ENCODE data around the gene SLC22A23. TPM values are rescaled to one million over a fixed set of nuclear protein-coding genes. Genes with fewer than 3 reads are reported as not detected.

Gene SLC22A23
- total and polyA plus RNA-seq, 2 experiments from 2014 or later, result 6.1 to 38.3 TPM

DNA sequence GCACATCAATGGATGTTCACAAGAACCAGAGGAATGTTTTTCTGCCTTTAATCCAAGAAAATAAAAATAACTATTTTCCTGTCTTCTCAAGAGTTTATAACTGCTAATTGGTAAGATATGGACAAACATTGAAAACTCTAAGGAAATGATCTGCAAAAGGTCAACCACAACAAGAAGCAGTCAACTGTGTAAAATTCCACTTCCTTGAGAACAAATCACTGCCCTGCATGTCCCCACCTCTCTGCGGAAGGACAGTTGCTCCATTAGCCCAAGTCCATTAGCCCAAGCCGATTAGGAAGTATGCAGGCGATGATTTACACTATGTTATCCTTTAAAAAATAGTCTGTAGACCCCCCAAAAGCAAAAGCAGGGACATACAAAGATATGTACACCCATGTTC lies 27.6 kb downstream of the SLC22A23 start (continued):
- TF ChIP-seq, protein P1, sequence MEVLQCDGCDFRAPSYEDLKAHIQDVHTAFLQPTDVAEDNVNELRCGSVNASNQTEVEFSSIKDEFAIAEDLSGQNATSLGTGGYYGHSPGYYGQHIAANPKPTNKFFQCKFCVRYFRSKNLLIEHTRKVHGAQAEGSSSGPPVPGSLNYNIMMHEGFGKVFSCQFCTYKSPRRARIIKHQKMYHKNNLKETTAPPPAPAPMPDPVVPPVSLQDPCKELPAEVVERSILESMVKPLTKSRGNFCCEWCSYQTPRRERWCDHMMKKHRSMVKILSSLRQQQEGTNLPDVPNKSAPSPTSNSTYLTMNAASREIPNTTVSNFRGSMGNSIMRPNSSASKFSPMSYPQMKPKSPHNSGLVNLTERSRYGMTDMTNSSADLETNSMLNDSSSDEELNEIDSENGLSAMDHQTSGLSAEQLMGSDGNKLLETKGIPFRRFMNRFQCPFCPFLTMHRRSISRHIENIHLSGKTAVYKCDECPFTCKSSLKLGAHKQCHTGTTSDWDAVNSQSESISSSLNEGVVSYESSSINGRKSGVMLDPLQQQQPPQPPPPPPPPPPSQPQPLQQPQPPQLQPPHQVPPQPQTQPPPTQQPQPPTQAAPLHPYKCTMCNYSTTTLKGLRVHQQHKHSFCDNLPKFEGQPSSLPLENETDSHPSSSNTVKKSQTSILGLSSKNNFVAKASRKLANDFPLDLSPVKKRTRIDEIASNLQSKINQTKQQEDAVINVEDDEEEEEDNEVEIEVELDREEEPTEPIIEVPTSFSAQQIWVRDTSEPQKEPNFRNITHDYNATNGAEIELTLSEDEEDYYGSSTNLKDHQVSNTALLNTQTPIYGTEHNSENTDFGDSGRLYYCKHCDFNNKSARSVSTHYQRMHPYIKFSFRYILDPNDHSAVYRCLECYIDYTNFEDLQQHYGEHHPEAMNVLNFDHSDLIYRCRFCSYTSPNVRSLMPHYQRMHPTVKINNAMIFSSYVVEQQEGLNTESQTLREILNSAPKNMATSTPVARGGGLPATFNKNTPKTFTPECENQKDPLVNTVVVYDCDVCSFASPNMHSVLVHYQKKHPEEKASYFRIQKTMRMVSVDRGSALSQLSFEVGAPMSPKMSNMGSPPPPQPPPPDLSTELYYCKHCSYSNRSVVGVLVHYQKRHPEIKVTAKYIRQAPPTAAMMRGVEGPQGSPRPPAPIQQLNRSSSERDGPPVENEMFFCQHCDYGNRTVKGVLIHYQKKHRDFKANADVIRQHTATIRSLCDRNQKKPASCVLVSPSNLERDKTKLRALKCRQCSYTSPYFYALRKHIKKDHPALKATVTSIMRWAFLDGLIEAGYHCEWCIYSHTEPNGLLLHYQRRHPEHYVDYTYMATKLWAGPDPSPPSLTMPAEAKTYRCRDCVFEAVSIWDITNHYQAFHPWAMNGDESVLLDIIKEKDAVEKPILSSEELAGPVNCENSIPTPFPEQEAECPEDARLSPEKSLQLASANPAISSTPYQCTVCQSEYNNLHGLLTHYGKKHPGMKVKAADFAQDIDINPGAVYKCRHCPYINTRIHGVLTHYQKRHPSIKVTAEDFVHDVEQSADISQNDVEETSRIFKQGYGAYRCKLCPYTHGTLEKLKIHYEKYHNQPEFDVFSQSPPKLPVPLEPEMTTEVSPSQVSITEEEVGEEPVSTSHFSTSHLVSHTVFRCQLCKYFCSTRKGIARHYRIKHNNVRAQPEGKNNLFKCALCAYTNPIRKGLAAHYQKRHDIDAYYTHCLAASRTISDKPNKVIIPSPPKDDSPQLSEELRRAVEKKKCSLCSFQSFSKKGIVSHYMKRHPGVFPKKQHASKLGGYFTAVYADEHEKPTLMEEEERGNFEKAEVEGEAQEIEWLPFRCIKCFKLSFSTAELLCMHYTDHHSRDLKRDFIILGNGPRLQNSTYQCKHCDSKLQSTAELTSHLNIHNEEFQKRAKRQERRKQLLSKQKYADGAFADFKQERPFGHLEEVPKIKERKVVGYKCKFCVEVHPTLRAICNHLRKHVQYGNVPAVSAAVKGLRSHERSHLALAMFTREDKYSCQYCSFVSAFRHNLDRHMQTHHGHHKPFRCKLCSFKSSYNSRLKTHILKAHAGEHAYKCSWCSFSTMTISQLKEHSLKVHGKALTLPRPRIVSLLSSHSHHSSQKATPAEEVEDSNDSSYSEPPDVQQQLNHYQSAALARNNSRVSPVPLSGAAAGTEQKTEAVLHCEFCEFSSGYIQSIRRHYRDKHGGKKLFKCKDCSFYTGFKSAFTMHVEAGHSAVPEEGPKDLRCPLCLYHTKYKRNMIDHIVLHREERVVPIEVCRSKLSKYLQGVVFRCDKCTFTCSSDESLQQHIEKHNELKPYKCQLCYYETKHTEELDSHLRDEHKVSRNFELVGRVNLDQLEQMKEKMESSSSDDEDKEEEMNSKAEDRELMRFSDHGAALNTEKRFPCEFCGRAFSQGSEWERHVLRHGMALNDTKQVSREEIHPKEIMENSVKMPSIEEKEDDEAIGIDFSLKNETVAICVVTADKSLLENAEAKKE (CRISPR knock-in tag; IDR thresholded peaks at IDR 0.05), result no peak
- TF ChIP-seq EZH2phosphoT487 (IDR thresholded peaks at IDR 0.05; ENCODE audit: unreplicated experiment), result no peak
- TF ChIP-seq, protein P2, sequence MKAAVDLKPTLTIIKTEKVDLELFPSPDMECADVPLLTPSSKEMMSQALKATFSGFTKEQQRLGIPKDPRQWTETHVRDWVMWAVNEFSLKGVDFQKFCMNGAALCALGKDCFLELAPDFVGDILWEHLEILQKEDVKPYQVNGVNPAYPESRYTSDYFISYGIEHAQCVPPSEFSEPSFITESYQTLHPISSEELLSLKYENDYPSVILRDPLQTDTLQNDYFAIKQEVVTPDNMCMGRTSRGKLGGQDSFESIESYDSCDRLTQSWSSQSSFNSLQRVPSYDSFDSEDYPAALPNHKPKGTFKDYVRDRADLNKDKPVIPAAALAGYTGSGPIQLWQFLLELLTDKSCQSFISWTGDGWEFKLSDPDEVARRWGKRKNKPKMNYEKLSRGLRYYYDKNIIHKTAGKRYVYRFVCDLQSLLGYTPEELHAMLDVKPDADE (IDR thresholded peaks at IDR 0.05), result no peak
- TF ChIP-seq, protein P3, sequence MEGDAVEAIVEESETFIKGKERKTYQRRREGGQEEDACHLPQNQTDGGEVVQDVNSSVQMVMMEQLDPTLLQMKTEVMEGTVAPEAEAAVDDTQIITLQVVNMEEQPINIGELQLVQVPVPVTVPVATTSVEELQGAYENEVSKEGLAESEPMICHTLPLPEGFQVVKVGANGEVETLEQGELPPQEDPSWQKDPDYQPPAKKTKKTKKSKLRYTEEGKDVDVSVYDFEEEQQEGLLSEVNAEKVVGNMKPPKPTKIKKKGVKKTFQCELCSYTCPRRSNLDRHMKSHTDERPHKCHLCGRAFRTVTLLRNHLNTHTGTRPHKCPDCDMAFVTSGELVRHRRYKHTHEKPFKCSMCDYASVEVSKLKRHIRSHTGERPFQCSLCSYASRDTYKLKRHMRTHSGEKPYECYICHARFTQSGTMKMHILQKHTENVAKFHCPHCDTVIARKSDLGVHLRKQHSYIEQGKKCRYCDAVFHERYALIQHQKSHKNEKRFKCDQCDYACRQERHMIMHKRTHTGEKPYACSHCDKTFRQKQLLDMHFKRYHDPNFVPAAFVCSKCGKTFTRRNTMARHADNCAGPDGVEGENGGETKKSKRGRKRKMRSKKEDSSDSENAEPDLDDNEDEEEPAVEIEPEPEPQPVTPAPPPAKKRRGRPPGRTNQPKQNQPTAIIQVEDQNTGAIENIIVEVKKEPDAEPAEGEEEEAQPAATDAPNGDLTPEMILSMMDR (conservative IDR thresholded peaks at IDR 0.05; ENCODE audit: low read depth in 2 of 2), result no peak

DNA sequence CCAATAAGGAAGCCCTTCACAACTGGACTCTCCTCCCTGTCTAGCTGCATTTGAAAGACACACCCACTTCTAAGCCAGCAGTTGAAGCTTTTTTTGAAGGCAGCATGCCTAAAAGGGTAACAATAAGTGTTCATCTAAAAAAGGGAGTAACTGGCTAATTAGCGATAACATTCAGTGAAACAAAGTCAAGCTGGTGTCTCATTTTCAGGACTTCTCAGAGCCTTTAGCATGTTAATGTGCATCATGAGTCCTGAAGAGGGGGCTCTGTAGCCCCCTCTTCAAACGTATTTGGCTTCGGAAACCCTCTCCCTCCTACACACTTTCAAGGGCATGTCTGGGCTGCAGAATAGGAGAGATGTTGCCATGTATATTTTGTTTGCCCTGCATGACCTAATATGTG lies 28.1 kb downstream of the SLC22A23 start:
- no peaks in the 10 kb centered on the region for H3K9me3 Mint-ChIP-seq
- no peak for ATAC-seq
- no peak for TF ChIP-seq EZH2phosphoT487 (IDR thresholded peaks at IDR 0.05; ENCODE audit: unreplicated experiment)
- TF ChIP-seq ZNF114 (CRISPR knock-in tag; IDR thresholded peaks at IDR 0.05), result no peak
- no peak for TF ChIP-seq JUNB (IDR thresholded peaks at IDR 0.05; ENCODE audit: unreplicated experiment)
- no peak for TF ChIP-seq CREB1 (CRISPR knock-in tag; IDR thresholded peaks at IDR 0.05; ENCODE audit: low read depth)
- TF ChIP-seq, protein P4, sequence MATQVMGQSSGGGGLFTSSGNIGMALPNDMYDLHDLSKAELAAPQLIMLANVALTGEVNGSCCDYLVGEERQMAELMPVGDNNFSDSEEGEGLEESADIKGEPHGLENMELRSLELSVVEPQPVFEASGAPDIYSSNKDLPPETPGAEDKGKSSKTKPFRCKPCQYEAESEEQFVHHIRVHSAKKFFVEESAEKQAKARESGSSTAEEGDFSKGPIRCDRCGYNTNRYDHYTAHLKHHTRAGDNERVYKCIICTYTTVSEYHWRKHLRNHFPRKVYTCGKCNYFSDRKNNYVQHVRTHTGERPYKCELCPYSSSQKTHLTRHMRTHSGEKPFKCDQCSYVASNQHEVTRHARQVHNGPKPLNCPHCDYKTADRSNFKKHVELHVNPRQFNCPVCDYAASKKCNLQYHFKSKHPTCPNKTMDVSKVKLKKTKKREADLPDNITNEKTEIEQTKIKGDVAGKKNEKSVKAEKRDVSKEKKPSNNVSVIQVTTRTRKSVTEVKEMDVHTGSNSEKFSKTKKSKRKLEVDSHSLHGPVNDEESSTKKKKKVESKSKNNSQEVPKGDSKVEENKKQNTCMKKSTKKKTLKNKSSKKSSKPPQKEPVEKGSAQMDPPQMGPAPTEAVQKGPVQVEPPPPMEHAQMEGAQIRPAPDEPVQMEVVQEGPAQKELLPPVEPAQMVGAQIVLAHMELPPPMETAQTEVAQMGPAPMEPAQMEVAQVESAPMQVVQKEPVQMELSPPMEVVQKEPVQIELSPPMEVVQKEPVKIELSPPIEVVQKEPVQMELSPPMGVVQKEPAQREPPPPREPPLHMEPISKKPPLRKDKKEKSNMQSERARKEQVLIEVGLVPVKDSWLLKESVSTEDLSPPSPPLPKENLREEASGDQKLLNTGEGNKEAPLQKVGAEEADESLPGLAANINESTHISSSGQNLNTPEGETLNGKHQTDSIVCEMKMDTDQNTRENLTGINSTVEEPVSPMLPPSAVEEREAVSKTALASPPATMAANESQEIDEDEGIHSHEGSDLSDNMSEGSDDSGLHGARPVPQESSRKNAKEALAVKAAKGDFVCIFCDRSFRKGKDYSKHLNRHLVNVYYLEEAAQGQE (IDR thresholded peaks at IDR 0.05; ENCODE audit: unreplicated experiment), result no peak
- TF ChIP-seq, protein P2 (IDR thresholded peaks at IDR 0.05), result no peak
- no peak for TF ChIP-seq POLR2AphosphoS5 (IDR thresholded peaks at IDR 0.05; ENCODE audit: low read depth)
- no peak for TF ChIP-seq STAT1 (IDR thresholded peaks at IDR 0.05; ENCODE audit: unreplicated experiment)

More for the DNA sequence above, 28.1 kb downstream of the SLC22A23 start:
- Histone ChIP-seq H3K79me2 (replicated peaks; ENCODE audit: insufficient read depth) (peaks cover 82% of the 10 kb centered on the region), H4K20me1 (replicated peaks; ENCODE audit: insufficient read depth) (no peaks in the 10 kb centered on the region), H3K9me2 (ENCODE audit: insufficient read depth) (no peaks in the 10 kb centered on the region), H3K27ac (ENCODE audit: low read depth) (no peak overlapping the region), H3K4me3 (no peak overlapping the region), H3F3A (replicated peaks; ENCODE audit: low read depth) (peaks cover 21% of the 10 kb centered on the region), H3K4me1 (ENCODE audit: insufficient read depth) (peaks cover 59% of the 10 kb centered on the region), H3K36me3 (ENCODE audit: insufficient read depth) (no peaks in the 10 kb centered on the region), H3K27me3 (ENCODE audit: insufficient read depth) (no peaks in the 10 kb centered on the region), H3K4me2 (no peak overlapping the region), H2AFZ (no peak overlapping the region)
- Mint-ChIP-seq H3K27me3 (ENCODE audit: insufficient read depth, low read depth, poor library complexity) (peaks cover 9% of the 10 kb centered on the region), H3K36me3 (ENCODE audit: low read depth) (peaks cover 51% of the 10 kb centered on the region), H3K4me1 (peaks cover 76% of the 10 kb centered on the region), H3K4me3 (no peak overlapping the region), H3K27ac (no peak overlapping the region)
- no peak for DNase-seq (ENCODE audit: low spot score)
